Karpas-422 (cell line): Measurements from ENCODE around the gene WASHC4. TPM values are rescaled to one million over a fixed set of nuclear protein-coding genes. Genes with fewer than 3 reads are reported as not detected.

Source experiments
- DNase-seq: peaks from one replicate; pipeline ENCODE4 v3.0.0-alpha.2; 2015
- H2AFZ ChIP-seq: fragments of 200-600 bp; sonication (generic); 2 replicates; pipeline ENCODE4 v1.6.1; 2014; ENCODE audit warnings: antibody characterized with exemption, low read length, mixed read lengths
- H3K27ac ChIP-seq: fragments of 200-600 bp; sonication (generic); 2 replicates; pipeline ENCODE4 v1.5.1; 2014; ENCODE audit warnings: mild to moderate bottlenecking, low read length, moderate library complexity
- H3K27me3 ChIP-seq: fragments of 200-600 bp; sonication (generic); 2 replicates; pipeline ENCODE4 v1.6.1; 2014; ENCODE audit warnings: low read length, mixed read lengths
- H3K36me3 ChIP-seq: fragments of 200-600 bp; sonication (generic); 2 replicates; pipeline ENCODE4 v1.6.1; 2014; ENCODE audit warnings: low read length, mixed read lengths; ENCODE audit not compliant: insufficient read depth
- H3K4me1 ChIP-seq: fragments of 200-600 bp; sonication (generic); 2 replicates; pipeline ENCODE4 v1.6.1; 2014; ENCODE audit warnings: mild to moderate bottlenecking, low read length, mixed read lengths
- H3K4me2 ChIP-seq: fragments of 200-600 bp; sonication (generic); 2 replicates; pipeline ENCODE4 v1.6.1; 2014; ENCODE audit warnings: low read length, low read depth, mild to moderate bottlenecking; ENCODE audit not compliant: poor library complexity, severe bottlenecking
- H3K4me3 ChIP-seq: fragments of 200-600 bp; sonication (generic); 2 replicates; pipeline ENCODE4 v1.5.1; 2014; ENCODE audit warnings: mild to moderate bottlenecking, antibody characterized with exemption, low read length, mixed read lengths
- H3K79me2 ChIP-seq: fragments of 200-600 bp; sonication (generic); 2 replicates; pipeline ENCODE4 v1.6.1; 2014; ENCODE audit warnings: mild to moderate bottlenecking, low read length, mixed read lengths
- H3K9ac ChIP-seq: fragments of 200-600 bp; sonication (generic); 2 replicates; pipeline ENCODE4 v1.6.0; 2014; ENCODE audit warnings: low read length
- H3K9me2 ChIP-seq: fragments of 200-600 bp; sonication (generic), shearing (Covaris generic); replicated peaks from 2 replicates; pipeline ENCODE4 v1.6.0; 2014; ENCODE audit warnings: mild to moderate bottlenecking, low read length, moderate library complexity; ENCODE audit not compliant: insufficient read depth
- H3K9me3 ChIP-seq: fragments of 300-700, 200-600 bp; sonication (generic); 2 replicates; pipeline ENCODE4 v1.6.1; 2014; ENCODE audit warnings: low read length, mixed read lengths
- H4K20me1 ChIP-seq: fragments of 200-600 bp; sonication (generic); 2 replicates; pipeline ENCODE4 v1.6.1; 2014; ENCODE audit warnings: mild to moderate bottlenecking, antibody characterized with exemption, low read length, low read depth; ENCODE audit not compliant: insufficient read depth
- total RNA-seq: library from RNA; depleted of rRNA; stranded (reverse); fragments of >200 nt; shearing (Covaris generic); gene quantifications from 2 replicates; pipeline ENCODE4 v1.2.3, GENCODE V29; 2014; ENCODE audit warnings: low replicate concordance

The WASHC4 gene
- total RNA-seq, 1 experiment from 2014 or later: 93.0 TPM

DNA sequence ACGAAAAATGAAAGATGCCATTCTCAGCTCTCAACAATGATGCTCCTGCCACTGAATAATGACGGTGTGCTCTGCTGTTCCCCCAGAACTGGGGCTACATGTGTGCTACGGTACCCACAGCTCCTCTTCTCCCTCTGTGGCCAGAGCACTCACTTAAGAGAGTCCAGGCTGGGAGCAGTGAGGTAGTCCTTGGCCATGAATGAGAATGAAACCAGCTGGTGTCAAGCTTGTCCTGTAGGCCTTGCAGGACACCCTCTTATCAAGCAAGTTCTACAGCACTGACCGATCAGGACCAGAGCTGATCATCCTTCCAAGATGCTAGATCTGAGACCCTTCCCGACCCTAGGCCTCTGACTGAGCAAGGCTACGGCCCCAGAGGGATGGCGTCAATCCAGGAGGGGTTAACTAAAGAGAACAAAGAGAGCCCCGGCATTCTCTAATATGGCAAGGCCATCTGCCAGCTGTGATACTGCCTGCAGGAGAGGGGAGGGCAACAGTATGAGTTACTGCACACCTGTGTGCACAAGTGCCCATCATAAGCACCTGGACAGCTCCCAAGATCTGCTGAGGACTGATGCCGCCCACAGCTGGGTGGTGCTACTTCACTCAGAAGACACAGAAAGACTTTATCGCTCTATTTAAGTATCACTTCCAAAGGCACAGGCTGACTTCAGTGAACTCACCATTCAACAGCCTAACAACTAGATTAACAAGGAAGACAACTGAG lies 98.0 kb downstream of the WASHC4 start:
- no peaks in the 10 kb centered on the region for H4K20me1 ChIP-seq
- peaks cover 4% of the 10 kb centered on the region; the same call in 1 of the 2 replicates for H3K36me3 ChIP-seq
- no peak overlapping the region for H3K9ac ChIP-seq
- H3K9me2 ChIP-seq: no peaks in the 10 kb centered on the region
- no peaks in the 10 kb centered on the region for H3K9me3 ChIP-seq
- no peak overlapping the region for H3K27ac ChIP-seq
- no peak for DNase-seq
- H3K4me2 ChIP-seq: no peak overlapping the region
- H3K79me2 ChIP-seq: no peaks in the 10 kb centered on the region
- H2AFZ ChIP-seq: no peak overlapping the region
- peaks cover 18% of the 10 kb centered on the region for H3K4me1 ChIP-seq
- no peak overlapping the region for H3K4me3 ChIP-seq
- H3K27me3 ChIP-seq: no peaks in the 10 kb centered on the region

- Histone ChIP-seq H2AFZ (no peak overlapping the region), H3K27ac (no peak overlapping the region), H3K27me3 (no peaks in the 10 kb centered on the region), H3K4me3 (no peak overlapping the region), H3K79me2 (no peaks in the 10 kb centered on the region), H3K36me3 (peaks cover 4% of the 10 kb centered on the region; the same call in 1 of the 2 replicates), H3K4me2 (no peak overlapping the region), H3K9me2 (no peaks in the 10 kb centered on the region), H3K9ac (no peak overlapping the region), H3K4me1 (peaks cover 9% of the 10 kb centered on the region), H4K20me1 (no peaks in the 10 kb centered on the region), H3K9me3 (no peaks in the 10 kb centered on the region)
- no peak for DNase-seq
Measured at GRCh38 chr12:105206686-105207374, 99.3 kb downstream of the WASHC4 start.

DNA sequence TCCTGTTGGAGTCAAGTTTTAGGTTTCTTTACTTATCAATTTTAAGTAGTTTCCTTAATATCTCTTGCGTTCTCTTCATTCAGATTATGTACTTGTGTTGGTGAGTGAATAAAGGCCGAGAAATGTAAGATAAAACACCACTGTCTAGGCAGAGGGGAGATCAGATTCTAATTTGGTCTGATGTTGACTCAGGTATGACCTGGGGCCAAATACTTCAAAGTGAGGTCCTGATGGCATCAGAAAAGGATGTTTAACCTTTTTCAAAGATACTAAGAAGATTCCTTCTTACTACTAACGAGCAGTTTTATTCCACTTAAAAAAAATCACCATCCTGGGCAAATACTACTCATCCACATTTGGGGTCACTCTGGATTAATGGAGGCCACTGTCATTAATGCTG lies 101.6 kb downstream of the WASHC4 start:
- Histone ChIP-seq H3K27me3 (no peaks in the 10 kb centered on the region), H2AFZ (no peak overlapping the region), H3K4me2 (no peak overlapping the region), H3K27ac (no peak overlapping the region), H4K20me1 (no peaks in the 10 kb centered on the region), H3K9me3 (no peaks in the 10 kb centered on the region), H3K4me1 (no peaks in the 10 kb centered on the region), H3K79me2 (no peaks in the 10 kb centered on the region), H3K9ac (no peak overlapping the region), H3K36me3 (no peaks in the 10 kb centered on the region), H3K4me3 (no peak overlapping the region), H3K9me2 (no peaks in the 10 kb centered on the region)
- DNase-seq: no peak

GRCh38 chr12:105212438-105212837 lies 104.9 kb downstream of the WASHC4 start:
- no peaks in the 10 kb centered on the region for H4K20me1 ChIP-seq
- H3K9me2 ChIP-seq: no peaks in the 10 kb centered on the region
- H3K9ac ChIP-seq: no peak overlapping the region
- H3K4me1 ChIP-seq: no peaks in the 10 kb centered on the region
- no peak overlapping the region for H2AFZ ChIP-seq
- H3K4me3 ChIP-seq: no peak overlapping the region
- H3K4me2 ChIP-seq: no peak overlapping the region
- DNase-seq: no peak
- H3K79me2 ChIP-seq: no peaks in the 10 kb centered on the region
- H3K9me3 ChIP-seq: no peaks in the 10 kb centered on the region
- H3K27ac ChIP-seq: no peak overlapping the region
- no peaks in the 10 kb centered on the region for H3K36me3 ChIP-seq
- H3K27me3 ChIP-seq: no peaks in the 10 kb centered on the region

GRCh38 chr12:105214148-105214547 lies 106.6 kb downstream of the WASHC4 start:
- H4K20me1 ChIP-seq: no peaks in the 10 kb centered on the region
- DNase-seq: no peak
- no peak overlapping the region for H2AFZ ChIP-seq
- H3K9ac ChIP-seq: no peak overlapping the region
- no peaks in the 10 kb centered on the region for H3K4me1 ChIP-seq
- peaks cover under 1% of the 10 kb centered on the region; the same call in 1 of the 2 replicates for H3K79me2 ChIP-seq
- no peaks in the 10 kb centered on the region for H3K9me3 ChIP-seq
- H3K36me3 ChIP-seq: no peaks in the 10 kb centered on the region
- no peak overlapping the region for H3K4me2 ChIP-seq
- no peak overlapping the region for H3K4me3 ChIP-seq
- H3K27ac ChIP-seq: no peak overlapping the region
- no peaks in the 10 kb centered on the region for H3K9me2 ChIP-seq
- H3K27me3 ChIP-seq: no peaks in the 10 kb centered on the region

DNA sequence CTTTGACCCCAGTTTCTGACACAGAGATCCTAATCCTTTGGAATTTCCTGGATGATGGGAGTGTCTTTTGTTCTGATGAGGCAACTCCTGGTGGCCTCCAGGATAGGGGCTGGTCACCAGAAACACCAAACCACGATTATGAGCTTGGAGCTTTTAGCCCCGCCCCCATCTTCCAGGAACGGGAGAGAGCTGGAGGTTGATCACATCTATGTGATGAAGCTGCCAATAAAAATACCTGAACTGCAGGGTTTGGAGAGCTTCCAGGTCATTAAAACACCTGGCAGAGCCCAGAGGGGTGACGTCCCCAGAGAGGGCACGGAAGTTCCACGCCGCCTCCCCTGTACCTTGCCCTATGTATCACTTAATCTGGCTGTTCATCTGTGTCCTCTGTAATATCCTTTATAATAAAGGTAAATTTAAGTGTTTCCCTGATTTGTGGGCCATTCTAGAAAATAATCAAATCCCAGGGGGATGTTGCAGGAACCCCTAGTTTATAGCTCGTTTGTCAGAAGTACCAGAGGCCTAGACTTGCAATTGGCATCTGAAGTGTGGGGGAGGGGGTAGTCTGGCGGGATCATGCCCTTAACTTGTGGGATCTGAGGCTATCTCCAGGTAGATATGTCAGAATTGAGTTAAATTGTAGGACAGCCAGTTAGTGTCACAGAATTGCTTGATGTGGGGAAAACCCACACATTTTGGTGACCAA lies 107.3 kb downstream of the WASHC4 start:
- Histone ChIP-seq H3K9me2 (no peaks in the 10 kb centered on the region), H3K27ac (no peak overlapping the region), H3K9ac (no peak overlapping the region), H3K4me2 (no peak overlapping the region), H4K20me1 (no peaks in the 10 kb centered on the region), H3K9me3 (no peaks in the 10 kb centered on the region), H3K36me3 (no peaks in the 10 kb centered on the region), H3K4me1 (no peaks in the 10 kb centered on the region), H3K4me3 (no peak overlapping the region), H3K79me2 (peaks cover 7% of the 10 kb centered on the region; the same call in 1 of the 2 replicates), H3K27me3 (no peaks in the 10 kb centered on the region), H2AFZ (no peak overlapping the region)
- no peak for DNase-seq

GRCh38 chr12:105218434-105218833 lies 110.9 kb downstream of the WASHC4 start:
- Histone ChIP-seq H3K36me3 (no peaks in the 10 kb centered on the region), H3K4me3 (no peak overlapping the region), H3K9me2 (no peaks in the 10 kb centered on the region), H3K4me2 (no peak overlapping the region), H3K27me3 (no peaks in the 10 kb centered on the region), H3K4me1 (peaks cover 4% of the 10 kb centered on the region), H4K20me1 (no peaks in the 10 kb centered on the region), H3K27ac (no peak overlapping the region), H3K9ac (no peak overlapping the region), H3K9me3 (no peaks in the 10 kb centered on the region), H3K79me2 (peaks cover 20% of the 10 kb centered on the region; the same call in 1 of the 2 replicates), H2AFZ (no peak overlapping the region)
- no peak for DNase-seq
